ENCODE results near the gene CLMN.

CLMN gene

DNA sequence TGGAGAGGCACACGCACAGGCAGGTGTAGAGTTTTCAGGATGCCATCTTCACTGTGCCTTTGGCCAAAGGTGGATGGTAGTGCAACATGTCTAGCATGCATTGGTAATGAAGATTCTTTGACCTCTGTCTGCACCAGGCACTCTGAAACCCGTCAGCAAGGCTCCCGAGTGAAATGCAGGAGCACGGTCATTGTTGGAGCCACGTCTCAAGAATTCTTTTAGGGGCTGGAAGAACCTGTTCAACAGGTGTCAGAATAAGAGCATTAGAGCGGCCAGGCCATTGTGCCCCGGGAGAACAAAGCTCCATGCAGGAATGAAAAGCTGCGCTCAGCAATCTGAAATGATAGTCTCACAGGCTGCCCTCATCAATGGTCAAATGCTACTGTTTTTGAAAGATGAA is 122.2 kb downstream of the CLMN start:
- no peak overlapping the region for H3K27ac Mint-ChIP-seq
- H3K4me1 Mint-ChIP-seq (ENCODE audit: low read depth), result no peaks in the 10 kb centered on the region
- peaks cover 4% of the 10 kb centered on the region for H3K27me3 Mint-ChIP-seq
- DNase-seq, result no peak
- H3K9me3 Mint-ChIP-seq, result no peaks in the 10 kb centered on the region
- no peak overlapping the region for H3K4me3 Mint-ChIP-seq
- H3K36me3 Mint-ChIP-seq (ENCODE audit: low read depth), result no peaks in the 10 kb centered on the region

DNA sequence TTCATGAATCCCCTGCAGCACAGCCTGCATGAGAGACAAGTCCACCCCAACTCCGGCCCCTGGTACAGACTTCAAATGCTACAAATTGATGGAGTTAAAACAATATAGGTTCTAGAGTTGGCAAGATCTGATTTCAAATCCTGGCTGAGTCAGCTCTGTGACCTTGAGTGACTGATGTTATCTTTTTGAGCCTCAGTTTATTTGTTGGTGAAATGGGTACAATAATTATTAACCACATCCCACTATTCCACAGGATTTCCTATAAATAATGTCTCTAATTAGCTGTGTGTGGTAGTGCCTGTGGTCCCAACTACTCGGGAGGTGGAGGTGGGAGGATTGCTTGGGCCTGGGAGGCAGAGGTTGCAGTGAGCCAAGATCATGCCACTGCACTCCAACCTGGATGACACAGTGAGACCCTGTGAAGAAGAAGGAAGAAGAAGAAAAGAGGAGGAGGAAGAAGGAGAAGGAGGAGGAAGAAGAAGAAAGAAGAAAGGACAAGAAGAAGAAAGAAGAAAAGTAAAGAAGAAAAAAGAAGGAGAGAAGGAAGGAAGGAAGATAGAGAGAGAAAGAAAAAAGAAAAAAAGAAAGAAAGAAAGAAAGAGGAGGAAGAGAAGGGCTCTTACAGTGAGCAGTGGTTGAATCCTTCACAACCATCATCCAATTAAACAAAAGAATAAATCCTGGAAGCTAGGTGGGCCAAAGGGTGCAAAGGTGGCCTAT is 122.7 kb downstream of the CLMN start:
- H3K27ac Mint-ChIP-seq, result no peak overlapping the region
- H3K27me3 Mint-ChIP-seq, result peaks cover 3% of the 10 kb centered on the region
- H3K9me3 Mint-ChIP-seq, result no peaks in the 10 kb centered on the region
- no peaks in the 10 kb centered on the region for H3K36me3 Mint-ChIP-seq (ENCODE audit: low read depth)
- no peaks in the 10 kb centered on the region for H3K4me1 Mint-ChIP-seq (ENCODE audit: low read depth)
- no peak for DNase-seq
- H3K4me3 Mint-ChIP-seq, result no peak overlapping the region

DNA sequence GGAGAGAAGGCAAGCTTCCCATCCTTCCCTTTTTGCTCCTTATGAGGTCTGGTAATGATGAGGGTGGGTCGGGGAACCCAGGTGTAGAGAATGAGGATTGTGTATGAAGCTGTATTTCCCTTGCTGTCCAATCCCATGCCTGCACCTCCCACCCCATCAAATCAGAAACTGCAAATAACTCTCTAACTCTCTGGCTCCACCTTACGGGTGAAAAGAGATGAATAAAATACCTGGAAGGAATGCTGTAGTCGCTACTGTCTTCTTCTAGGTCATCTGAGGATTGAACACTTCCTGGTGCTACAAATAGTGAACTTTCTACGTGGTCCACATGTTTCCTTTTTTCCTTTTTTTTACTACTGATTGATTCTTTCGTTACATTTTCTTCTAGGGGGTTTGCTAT is 123.4 kb downstream of the CLMN start:
- no peaks in the 10 kb centered on the region for H3K36me3 Mint-ChIP-seq (ENCODE audit: low read depth)
- H3K9me3 Mint-ChIP-seq, result no peaks in the 10 kb centered on the region
- DNase-seq, result no peak
- no peak overlapping the region for H3K27ac Mint-ChIP-seq
- no peaks in the 10 kb centered on the region for H3K4me1 Mint-ChIP-seq (ENCODE audit: low read depth)
- H3K4me3 Mint-ChIP-seq, result no peak overlapping the region
- H3K27me3 Mint-ChIP-seq, result no peaks in the 10 kb centered on the region

GRCh38 chr14:95195031-95195430 is 124.7 kb downstream of the CLMN start:
- H3K27ac Mint-ChIP-seq, result no peak overlapping the region
- H3K36me3 Mint-ChIP-seq (ENCODE audit: low read depth), result no peaks in the 10 kb centered on the region
- no peak for DNase-seq
- H3K4me1 Mint-ChIP-seq (ENCODE audit: low read depth), result no peaks in the 10 kb centered on the region
- H3K4me3 Mint-ChIP-seq, result no peak overlapping the region
- no peaks in the 10 kb centered on the region for H3K9me3 Mint-ChIP-seq
- H3K27me3 Mint-ChIP-seq, result no peaks in the 10 kb centered on the region

GRCh38 chr14:95193081-95193480 is 126.6 kb downstream of the CLMN start:
- H3K27me3 Mint-ChIP-seq, result peaks cover 2% of the 10 kb centered on the region
- no peak overlapping the region for H3K27ac Mint-ChIP-seq
- H3K9me3 Mint-ChIP-seq, result peaks cover 1% of the 10 kb centered on the region
- no peak for DNase-seq
- no peak overlapping the region for H3K4me3 Mint-ChIP-seq
- no peaks in the 10 kb centered on the region for H3K4me1 Mint-ChIP-seq (ENCODE audit: low read depth)
- H3K36me3 Mint-ChIP-seq (ENCODE audit: low read depth), result no peaks in the 10 kb centered on the region

DNA sequence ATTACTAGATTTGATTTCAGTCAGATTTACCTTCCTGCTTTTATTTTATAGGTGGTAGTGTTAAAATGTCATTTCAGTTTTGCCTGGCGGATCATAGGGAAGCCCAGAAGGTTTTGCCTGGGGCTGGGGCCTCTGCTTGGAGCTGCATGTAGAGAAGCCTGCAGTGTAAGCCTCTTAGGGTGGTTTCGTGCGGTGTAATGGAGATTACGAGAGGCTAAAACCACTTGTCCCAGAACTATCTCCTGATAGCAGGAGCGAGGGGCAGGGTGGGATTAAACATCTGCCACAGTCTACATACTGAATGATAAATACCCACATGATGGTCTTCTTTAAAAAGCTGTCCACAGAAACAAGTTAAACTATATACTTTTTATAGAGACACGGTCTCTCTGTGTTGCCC is 127.4 kb downstream of the CLMN start:
- H3K4me1 Mint-ChIP-seq (ENCODE audit: low read depth), result no peaks in the 10 kb centered on the region
- peaks cover 3% of the 10 kb centered on the region for H3K9me3 Mint-ChIP-seq
- DNase-seq, result no peak
- H3K4me3 Mint-ChIP-seq, result no peak overlapping the region
- no peaks in the 10 kb centered on the region for H3K36me3 Mint-ChIP-seq (ENCODE audit: low read depth)
- H3K27me3 Mint-ChIP-seq, result peaks cover 8% of the 10 kb centered on the region
- H3K27ac Mint-ChIP-seq, result no peak overlapping the region

- H3K36me3 Mint-ChIP-seq (ENCODE audit: low read depth), result no peaks in the 10 kb centered on the region
- H3K4me3 Mint-ChIP-seq, result no peak overlapping the region
- no peak overlapping the region for H3K27ac Mint-ChIP-seq
- peaks cover 3% of the 10 kb centered on the region for H3K9me3 Mint-ChIP-seq
- H3K27me3 Mint-ChIP-seq, result peaks cover 15% of the 10 kb centered on the region
- DNase-seq, result no peak
- no peaks in the 10 kb centered on the region for H3K4me1 Mint-ChIP-seq (ENCODE audit: low read depth)
Observed at GRCh38 chr14:95191445-95192199, 128.1 kb downstream of the CLMN start.

GRCh38 chr14:95190857-95191256 is 128.9 kb downstream of the CLMN start:
- Mint-ChIP-seq H3K4me3 (no peak overlapping the region), H3K36me3 (ENCODE audit: low read depth) (no peaks in the 10 kb centered on the region), H3K27ac (no peak overlapping the region), H3K4me1 (ENCODE audit: low read depth) (peaks cover under 1% of the 10 kb centered on the region), H3K27me3 (peaks cover 23% of the 10 kb centered on the region), H3K9me3 (peaks cover 3% of the 10 kb centered on the region)
- DNase-seq, result no peak

DNA sequence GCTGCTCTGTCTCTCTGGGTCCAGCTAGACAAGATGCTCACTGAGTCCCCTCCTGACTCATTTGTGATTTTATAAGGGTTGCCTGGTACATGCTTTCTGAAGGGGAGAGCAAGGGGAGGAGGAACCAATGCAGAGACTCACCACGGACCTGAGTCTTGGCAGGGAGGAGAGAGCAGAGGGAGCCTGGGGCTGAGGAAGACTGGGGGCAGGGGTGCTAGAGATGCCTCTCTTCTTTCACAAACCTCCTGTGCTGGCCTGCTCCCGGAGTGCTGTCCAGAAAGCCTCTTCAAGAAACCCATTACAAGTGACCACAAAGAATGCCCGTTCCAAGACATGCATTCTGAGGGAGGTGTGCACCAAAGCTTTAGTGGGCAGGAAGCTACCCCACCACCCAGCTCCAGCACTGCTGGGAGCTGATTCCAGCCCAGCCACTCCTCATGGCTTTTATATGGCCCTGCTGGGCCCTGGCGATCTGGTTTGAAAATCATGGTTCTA is 129.3 kb downstream of the CLMN start:
- no peaks in the 10 kb centered on the region for H3K36me3 Mint-ChIP-seq (ENCODE audit: low read depth)
- no peak overlapping the region for H3K4me3 Mint-ChIP-seq
- no peak for DNase-seq
- H3K27me3 Mint-ChIP-seq, result peaks cover 27% of the 10 kb centered on the region
- H3K4me1 Mint-ChIP-seq (ENCODE audit: low read depth), result peaks cover 1% of the 10 kb centered on the region
- no peak overlapping the region for H3K27ac Mint-ChIP-seq
- peaks cover 3% of the 10 kb centered on the region for H3K9me3 Mint-ChIP-seq

DNA sequence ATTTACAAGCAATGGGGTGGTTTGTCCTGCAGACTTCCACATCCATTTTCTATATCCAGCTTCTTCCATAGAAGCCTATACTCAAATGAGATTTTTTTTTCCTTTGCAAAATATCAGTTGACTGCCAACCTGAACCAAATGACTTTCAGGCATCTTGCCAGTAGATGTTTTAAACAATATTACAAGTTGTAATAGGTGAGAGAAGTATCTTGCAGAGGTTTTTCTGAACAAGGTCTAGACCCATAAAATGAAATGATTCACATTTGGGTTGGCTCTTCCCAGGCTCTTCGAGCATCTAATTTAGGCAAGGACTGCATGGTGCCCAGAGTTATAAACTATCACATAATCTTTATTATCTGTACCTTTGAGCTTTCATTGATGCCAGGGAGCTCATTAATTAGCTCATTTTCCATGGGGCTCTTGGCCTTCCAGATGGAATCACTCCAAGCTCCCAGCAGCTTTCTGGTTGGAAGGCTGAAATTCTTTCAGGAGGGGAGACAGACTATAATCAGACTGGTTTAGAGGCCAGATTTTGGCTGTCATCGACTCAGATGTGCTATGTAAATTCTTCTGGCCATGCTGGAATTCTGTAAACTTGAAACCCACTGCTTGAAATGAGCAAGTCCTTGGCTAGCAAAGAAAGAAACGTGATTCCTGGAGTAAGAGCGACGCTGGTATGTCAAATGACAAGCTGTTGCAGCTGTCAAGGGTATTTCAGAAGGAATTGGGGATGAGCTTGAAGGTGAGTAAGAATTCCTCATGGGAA is 130.2 kb downstream of the CLMN start:
- Mint-ChIP-seq H3K27ac (no peak overlapping the region), H3K9me3 (peaks cover 3% of the 10 kb centered on the region), H3K4me1 (ENCODE audit: low read depth) (peaks cover 1% of the 10 kb centered on the region), H3K27me3 (peaks cover 36% of the 10 kb centered on the region), H3K4me3 (no peak overlapping the region), H3K36me3 (ENCODE audit: low read depth) (no peaks in the 10 kb centered on the region)
- no peak for DNase-seq

GRCh38 chr14:95188380-95188779 is 131.3 kb downstream of the CLMN start:
- DNase-seq, result no peak
- H3K4me1 Mint-ChIP-seq (ENCODE audit: low read depth), result peaks cover 1% of the 10 kb centered on the region
- no peak overlapping the region for H3K27ac Mint-ChIP-seq
- peaks cover 3% of the 10 kb centered on the region for H3K9me3 Mint-ChIP-seq
- no peaks in the 10 kb centered on the region for H3K36me3 Mint-ChIP-seq (ENCODE audit: low read depth)
- no peak overlapping the region for H3K4me3 Mint-ChIP-seq
- H3K27me3 Mint-ChIP-seq, result peaks cover 36% of the 10 kb centered on the region

- Mint-ChIP-seq H3K27me3 (peaks cover 36% of the 10 kb centered on the region), H3K4me3 (no peak overlapping the region), H3K36me3 (ENCODE audit: low read depth) (no peaks in the 10 kb centered on the region), H3K27ac (no peak overlapping the region), H3K4me1 (ENCODE audit: low read depth) (peaks cover 1% of the 10 kb centered on the region), H3K9me3 (peaks cover 3% of the 10 kb centered on the region)
- no peak for DNase-seq
Observed at GRCh38 chr14:95185767-95186392, 133.8 kb downstream of the CLMN start.

DNA sequence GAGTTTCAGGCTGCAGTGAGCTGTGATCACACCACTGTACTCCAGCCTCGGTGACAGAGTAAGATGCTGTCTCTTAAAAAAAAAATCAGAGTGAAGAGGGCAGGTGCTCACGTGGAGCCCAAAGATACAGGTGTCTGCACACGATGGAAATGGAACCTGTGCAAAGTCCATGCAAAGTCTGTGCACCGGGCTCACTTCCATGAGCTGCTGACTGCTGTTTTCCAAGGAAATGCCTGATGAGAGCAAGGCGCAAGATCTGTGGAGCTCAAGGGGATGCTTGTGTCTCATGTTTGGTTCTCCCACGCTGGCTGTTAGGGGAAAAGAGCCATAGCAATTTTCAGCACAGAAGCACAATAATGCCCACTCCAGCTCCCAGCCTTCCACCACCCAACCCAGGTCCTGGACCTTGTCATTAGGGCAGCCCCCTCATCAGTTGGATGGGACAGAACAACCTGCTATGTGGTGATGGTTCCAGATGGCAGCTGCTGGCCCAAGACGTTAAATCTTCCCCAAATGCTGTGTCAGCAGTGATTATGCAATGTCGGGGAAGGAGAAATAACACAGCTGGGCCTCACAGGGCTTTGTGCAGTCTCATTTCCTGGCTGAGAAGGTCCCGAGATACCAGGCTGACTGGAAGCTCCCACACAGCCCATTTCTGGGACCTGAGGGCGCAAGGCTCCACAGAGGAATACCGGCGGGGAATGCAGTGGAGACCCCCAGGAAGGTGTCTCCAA is 134.5 kb downstream of the CLMN start:
- Mint-ChIP-seq H3K4me3 (no peak overlapping the region), H3K4me1 (ENCODE audit: low read depth) (peaks cover 1% of the 10 kb centered on the region), H3K27ac (no peak overlapping the region), H3K27me3 (peaks cover 36% of the 10 kb centered on the region), H3K9me3 (peaks cover 3% of the 10 kb centered on the region), H3K36me3 (ENCODE audit: low read depth) (no peaks in the 10 kb centered on the region)
- DNase-seq, result no peak

DNA sequence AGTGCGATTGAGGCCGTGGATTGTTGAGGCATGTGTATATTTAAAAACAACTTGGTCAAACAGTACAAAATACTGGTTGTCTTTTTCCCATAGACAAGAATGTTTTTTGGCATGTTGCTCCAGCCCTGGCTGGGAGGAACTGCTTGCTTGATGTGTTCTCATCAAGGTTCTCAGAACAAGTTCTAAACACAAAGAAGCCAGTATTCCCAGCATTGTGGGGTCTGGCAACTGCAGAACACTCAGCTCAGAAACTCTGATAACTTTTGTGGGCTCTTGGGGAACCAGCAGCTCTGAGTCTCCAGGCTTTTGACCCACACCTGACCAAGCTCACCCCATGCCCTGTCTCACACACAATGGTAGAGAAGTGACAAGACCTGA is 135.3 kb downstream of the CLMN start:
- Mint-ChIP-seq H3K27me3 (peaks cover 36% of the 10 kb centered on the region), H3K36me3 (ENCODE audit: low read depth) (no peaks in the 10 kb centered on the region), H3K9me3 (peaks cover 3% of the 10 kb centered on the region), H3K4me1 (ENCODE audit: low read depth) (peaks cover 1% of the 10 kb centered on the region), H3K27ac (no peak overlapping the region), H3K4me3 (no peak overlapping the region)
- DNase-seq, result no peak

Measured in activated T-cell treated with anti-CD3 and anti-CD28 coated beads, Interleukin-2, amount 50 U/mL, for 24 hours (primary cell).